ENCODE results near the gene DAP. TPM values are rescaled to one million over a fixed set of nuclear protein-coding genes. Genes with fewer than 3 reads are reported as not detected.
"Not testable (repeated sequence)": the region's sequence is repeated elsewhere in the genome, so short reads cannot be mapped to it uniquely, and the experiment has no call there.

Gene DAP
- polyA plus RNA-seq, 3 donors, result 60.9 to 69.0 (median 62.3) TPM

GRCh38 chr5:10632110-10632761 lies 128.8 kb downstream of the DAP start:
- peaks cover 8% of the 10 kb centered on the region for H3K79me2 ChIP-seq (ENCODE audit: insufficient read depth, low read length)
- peak overlapping the region; percentile 78 for H3K4me2 ChIP-seq (replicated peaks; ENCODE audit: extremely low read depth, low read length, poor library complexity, severe bottlenecking)
- H3K9ac ChIP-seq (ENCODE audit: insufficient read depth, low read length, poor library complexity, severe bottlenecking), result peak overlapping the region; percentile 86
- peak; percentile 90 to 98 (median 93) for DNase-seq
- H3K36me3 Mint-ChIP-seq, result peaks cover 5% of the 10 kb centered on the region in 2 donors
- no peaks in the 10 kb centered on the region for H4K20me1 ChIP-seq (ENCODE audit: insufficient read depth, low read length)
- peaks cover 0 to 5% (median 2%) of the 10 kb centered on the region in 7 donors for H3K9me3 Mint-ChIP-seq
- peak overlapping the region; percentile 27 to 71 (median 36) for H3K4me3 ChIP-seq (replicated peaks in 1 of 3; ENCODE audit: low read depth in 2 of 3, low read length in 3 of 3)
- peaks cover 61 to 68% of the 10 kb centered on the region in 2 donors for H3K4me1 ChIP-seq (ENCODE audit: control insufficient read depth in 1 of 2, insufficient read depth in 2 of 2, low read length in 2 of 2)
- 3% methylated on average over 17 of the region's 23 CpGs for WGBS (ENCODE audit: insufficient coverage)
- H3K4me1 Mint-ChIP-seq, result peaks cover 69% of the 10 kb centered on the region
- no peaks in the 10 kb centered on the region for H3K27me3 ChIP-seq (ENCODE audit: control insufficient read depth in 2 of 2, insufficient read depth in 2 of 2, low read length in 2 of 2)
- peaks cover 2 to 16% (median 6%) of the 10 kb centered on the region in 3 donors for H3K27me3 Mint-ChIP-seq (ENCODE audit: low read depth in 3 of 3)
- TF ChIP-seq, protein P1, sequence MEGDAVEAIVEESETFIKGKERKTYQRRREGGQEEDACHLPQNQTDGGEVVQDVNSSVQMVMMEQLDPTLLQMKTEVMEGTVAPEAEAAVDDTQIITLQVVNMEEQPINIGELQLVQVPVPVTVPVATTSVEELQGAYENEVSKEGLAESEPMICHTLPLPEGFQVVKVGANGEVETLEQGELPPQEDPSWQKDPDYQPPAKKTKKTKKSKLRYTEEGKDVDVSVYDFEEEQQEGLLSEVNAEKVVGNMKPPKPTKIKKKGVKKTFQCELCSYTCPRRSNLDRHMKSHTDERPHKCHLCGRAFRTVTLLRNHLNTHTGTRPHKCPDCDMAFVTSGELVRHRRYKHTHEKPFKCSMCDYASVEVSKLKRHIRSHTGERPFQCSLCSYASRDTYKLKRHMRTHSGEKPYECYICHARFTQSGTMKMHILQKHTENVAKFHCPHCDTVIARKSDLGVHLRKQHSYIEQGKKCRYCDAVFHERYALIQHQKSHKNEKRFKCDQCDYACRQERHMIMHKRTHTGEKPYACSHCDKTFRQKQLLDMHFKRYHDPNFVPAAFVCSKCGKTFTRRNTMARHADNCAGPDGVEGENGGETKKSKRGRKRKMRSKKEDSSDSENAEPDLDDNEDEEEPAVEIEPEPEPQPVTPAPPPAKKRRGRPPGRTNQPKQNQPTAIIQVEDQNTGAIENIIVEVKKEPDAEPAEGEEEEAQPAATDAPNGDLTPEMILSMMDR (IDR thresholded peaks at IDR 0.05), result no peak
- intact Hi-C loops (cut with micrococcal nuclease), result loop anchor here (5.0 to 10.0 kb wide), 5 partner anchors 130 to 367 kb away; partner anchors contain the start of genes DAP (in 2 of the 2) and MARCHF6 (in 1 of the 2)
- H3K36me3 ChIP-seq (replicated peaks in 1 of 2; ENCODE audit: control insufficient read depth in 1 of 2, insufficient read depth in 2 of 2, low read length in 2 of 2), result no peaks in the 10 kb centered on the region
- H3K4me3 Mint-ChIP-seq, result peak overlapping the region; percentile 84 to 91
- H3K27ac ChIP-seq (ENCODE audit: low read depth in 1 of 2, low read length in 2 of 2), result peak overlapping the region; percentile 95 to 98
- H3K27ac Mint-ChIP-seq, result peak overlapping the region; percentile 97 to 99 (median 98)
- H3K9me3 ChIP-seq (replicated peaks in 1 of 2; ENCODE audit: control insufficient read depth in 1 of 2, insufficient read depth in 1 of 2, low read length in 2 of 2), result no peaks in the 10 kb centered on the region
- peak overlapping the region; percentile 48 for H2AFZ ChIP-seq (ENCODE audit: insufficient read depth, low read depth, low read length, poor library complexity, severe bottlenecking)

- Histone ChIP-seq H3K4me3 (replicated peaks in 1 of 3; ENCODE audit: low read depth in 2 of 3, low read length in 3 of 3) (peak overlapping the region; percentile 27 to 71 (median 36)), H3K9ac (ENCODE audit: insufficient read depth, low read length, poor library complexity, severe bottlenecking) (peak overlapping the region; percentile 86), H3K27me3 (ENCODE audit: control insufficient read depth in 2 of 2, insufficient read depth in 2 of 2, low read length in 2 of 2) (no peaks in the 10 kb centered on the region), H3K27ac (ENCODE audit: low read depth in 1 of 2, low read length in 2 of 2) (peak overlapping the region; percentile 95 to 98), H3K9me3 (replicated peaks in 1 of 2; ENCODE audit: control insufficient read depth in 1 of 2, insufficient read depth in 1 of 2, low read length in 2 of 2) (no peaks in the 10 kb centered on the region), H4K20me1 (ENCODE audit: insufficient read depth, low read length) (no peaks in the 10 kb centered on the region), H2AFZ (ENCODE audit: insufficient read depth, low read depth, low read length, poor library complexity, severe bottlenecking) (peak overlapping the region; percentile 48), H3K4me2 (replicated peaks; ENCODE audit: extremely low read depth, low read length, poor library complexity, severe bottlenecking) (peak overlapping the region; percentile 78), H3K4me1 (ENCODE audit: control insufficient read depth in 1 of 2, insufficient read depth in 2 of 2, low read length in 2 of 2) (peaks cover 69 to 76% of the 10 kb centered on the region in 2 donors), H3K79me2 (ENCODE audit: insufficient read depth, low read length) (peaks cover 8% of the 10 kb centered on the region), H3K36me3 (replicated peaks in 1 of 2; ENCODE audit: control insufficient read depth in 1 of 2, insufficient read depth in 2 of 2, low read length in 2 of 2) (no peaks in the 10 kb centered on the region)
- TF ChIP-seq, protein P1 (IDR thresholded peaks at IDR 0.05), result no peak
- intact Hi-C loops (cut with micrococcal nuclease), result loop anchor here (5.0 to 10.0 kb wide), 5 partner anchors 131 to 367 kb away; partner anchors contain the start of genes DAP (in 2 of the 2) and MARCHF6 (in 1 of the 2)
- peak overlapping the region; percentile 97 to 99 (median 98) for H3K27ac Mint-ChIP-seq
- WGBS (ENCODE audit: insufficient coverage), result 38% methylated on average over 14 of the region's 18 CpGs
- peaks cover 2 to 17% (median 6%) of the 10 kb centered on the region in 3 donors for H3K27me3 Mint-ChIP-seq (ENCODE audit: low read depth in 3 of 3)
- peak overlapping the region; percentile 84 to 91 for H3K4me3 Mint-ChIP-seq
- no peak for DNase-seq
- H3K36me3 Mint-ChIP-seq, result peaks cover 5% of the 10 kb centered on the region in 2 donors
- peaks cover 0 to 6% (median 2%) of the 10 kb centered on the region in 7 donors for H3K9me3 Mint-ChIP-seq
- H3K4me1 Mint-ChIP-seq, result peaks cover 77% of the 10 kb centered on the region
These were observed 129.6 kb downstream of the DAP start for GRCh38 chr5:10631316-10631996.

GRCh38 chr5:10630744-10631143 lies 130.3 kb downstream of the DAP start:
- not testable (repeated sequence) for H2AFZ ChIP-seq (ENCODE audit: insufficient read depth, low read depth, low read length, poor library complexity, severe bottlenecking); H3K4me3 ChIP-seq (replicated peaks in 1 of 3; ENCODE audit: low read depth in 2 of 3, low read length in 3 of 3); H3K27me3 ChIP-seq (ENCODE audit: control insufficient read depth in 2 of 2, insufficient read depth in 2 of 2, low read length in 2 of 2); H3K36me3 Mint-ChIP-seq; H3K9me3 Mint-ChIP-seq; H3K9me3 ChIP-seq (replicated peaks in 1 of 2; ENCODE audit: control insufficient read depth in 1 of 2, insufficient read depth in 1 of 2, low read length in 2 of 2); H3K79me2 ChIP-seq (ENCODE audit: insufficient read depth, low read length); H4K20me1 ChIP-seq (ENCODE audit: insufficient read depth, low read length); H3K9ac ChIP-seq (ENCODE audit: insufficient read depth, low read length, poor library complexity, severe bottlenecking); H3K36me3 ChIP-seq (replicated peaks in 1 of 2; ENCODE audit: control insufficient read depth in 1 of 2, insufficient read depth in 2 of 2, low read length in 2 of 2); H3K4me2 ChIP-seq (replicated peaks; ENCODE audit: extremely low read depth, low read length, poor library complexity, severe bottlenecking)
- peaks cover 77% of the 10 kb centered on the region for H3K4me1 Mint-ChIP-seq
- WGBS (ENCODE audit: insufficient coverage), result 55% methylated on average over 4 of the region's 4 CpGs
- peak overlapping the region in 1 of 2 donors; percentile 91 for H3K4me3 Mint-ChIP-seq
- Histone ChIP-seq H3K4me1 (ENCODE audit: control insufficient read depth in 1 of 2, insufficient read depth in 2 of 2, low read length in 2 of 2) (peaks cover 71 to 76% of the 10 kb centered on the region in 2 donors), H3K27ac (ENCODE audit: low read depth in 1 of 2, low read length in 2 of 2) (peak overlapping the region in 1 of 2 donors; percentile 15)
- DNase-seq, result peak; percentile 30 to 74 (median 53)
- H3K27me3 Mint-ChIP-seq (ENCODE audit: low read depth in 3 of 3), result peaks cover 2 to 17% (median 5%) of the 10 kb centered on the region in 3 donors
- H3K27ac Mint-ChIP-seq, result peak overlapping the region; percentile 97 to 99 (median 98)
- intact Hi-C loops (cut with micrococcal nuclease), result loop anchor here (5.0 to 10.0 kb wide), 5 partner anchors 132 to 366 kb away; partner anchors contain the start of genes DAP (in 2 of the 2) and MARCHF6 (in 1 of the 2)
